ENCODE data around the gene MFSD2A.

MFSD2A gene

GRCh38 chr1:39973503-39974135, 18.7 kb downstream of the MFSD2A start:
- TF ChIP-seq CTCF (IDR thresholded peaks at IDR 0.05; ENCODE audit: insufficient read depth, low read length, poor library complexity, severe bottlenecking): peak; percentile 88
- H3K36me3 ChIP-seq (ENCODE audit: control insufficient read depth, insufficient read depth, low read length): peaks cover 12% of the 10 kb centered on the region
- H3K4me3 ChIP-seq (replicated peaks; ENCODE audit: low read depth, low read length): no peak overlapping the region
- DNase-seq (ENCODE audit: extremely low read depth, insufficient read length): no peak
- H3K27me3 ChIP-seq (replicated peaks; ENCODE audit: control insufficient read depth, insufficient read depth, low read length): no peaks in the 10 kb centered on the region

- DNase-seq (ENCODE audit: extremely low read depth, insufficient read length): no peak
- H3K27me3 ChIP-seq (replicated peaks; ENCODE audit: control insufficient read depth, insufficient read depth, low read length): no peaks in the 10 kb centered on the region
- no peak for TF ChIP-seq CTCF (IDR thresholded peaks at IDR 0.05; ENCODE audit: insufficient read depth, low read length, poor library complexity, severe bottlenecking)
- no peak overlapping the region for H3K4me3 ChIP-seq (replicated peaks; ENCODE audit: low read depth, low read length)
- H3K36me3 ChIP-seq (ENCODE audit: control insufficient read depth, insufficient read depth, low read length): no peaks in the 10 kb centered on the region
Observed at GRCh38 chr1:39976732-39977131, 21.8 kb downstream of the MFSD2A start.

GRCh38 chr1:39977202-39977601, 22.3 kb downstream of the MFSD2A start:
- H3K36me3 ChIP-seq (ENCODE audit: control insufficient read depth, insufficient read depth, low read length): no peaks in the 10 kb centered on the region
- no peak for DNase-seq (ENCODE audit: extremely low read depth, insufficient read length)
- no peaks in the 10 kb centered on the region for H3K27me3 ChIP-seq (replicated peaks; ENCODE audit: control insufficient read depth, insufficient read depth, low read length)
- TF ChIP-seq CTCF (IDR thresholded peaks at IDR 0.05; ENCODE audit: insufficient read depth, low read length, poor library complexity, severe bottlenecking): no peak
- no peak overlapping the region for H3K4me3 ChIP-seq (replicated peaks; ENCODE audit: low read depth, low read length)

- H3K36me3 ChIP-seq (ENCODE audit: control insufficient read depth, insufficient read depth, low read length): no peaks in the 10 kb centered on the region
- no peak for DNase-seq (ENCODE audit: extremely low read depth, insufficient read length)
- no peak for TF ChIP-seq CTCF (IDR thresholded peaks at IDR 0.05; ENCODE audit: insufficient read depth, low read length, poor library complexity, severe bottlenecking)
- no peak overlapping the region for H3K4me3 ChIP-seq (replicated peaks; ENCODE audit: low read depth, low read length)
- no peaks in the 10 kb centered on the region for H3K27me3 ChIP-seq (replicated peaks; ENCODE audit: control insufficient read depth, insufficient read depth, low read length)
Observed at GRCh38 chr1:39979654-39980053, 24.7 kb downstream of the MFSD2A start.

GRCh38 chr1:39980555-39981313, 25.8 kb downstream of the MFSD2A start:
- TF ChIP-seq CTCF (IDR thresholded peaks at IDR 0.05; ENCODE audit: insufficient read depth, low read length, poor library complexity, severe bottlenecking): no peak
- H3K4me3 ChIP-seq (replicated peaks; ENCODE audit: low read depth, low read length): no peak overlapping the region
- no peak for DNase-seq (ENCODE audit: extremely low read depth, insufficient read length)
- no peaks in the 10 kb centered on the region for H3K36me3 ChIP-seq (ENCODE audit: control insufficient read depth, insufficient read depth, low read length)
- no peaks in the 10 kb centered on the region for H3K27me3 ChIP-seq (replicated peaks; ENCODE audit: control insufficient read depth, insufficient read depth, low read length)
